Esophagus muscularis mucosa (tissue), 3 donors: ENCODE data around the gene CPNE1.

ENCODE experiments used
- CTCF ChIP-seq, 3 experiments: fragments of 200-600 bp in 2 of 3; fragments of 450-650 bp in 1 of 3; sonication (generic) in 2 of 3; IDR thresholded peaks; one replicate each; pipeline ENCODE4 v1.5.1; 2017 to 2019; ENCODE audit warnings: antibody characterized with exemption in 3 of 3, mild to moderate bottlenecking in 2 of 3, moderate library complexity in 1 of 3
- POLR2AphosphoS5 ChIP-seq, 2 donors: sonication (generic); formaldehyde crosslinking; IDR thresholded peaks; one replicate each; pipeline ENCODE4 v1.6.1; 2017; ENCODE audit warnings: antibody characterized with exemption in 2 of 2

GRCh38 chr20:35695245-35695749 lies 30.6 kb upstream of the CPNE1 start:
- no peak for TF ChIP-seq CTCF (IDR thresholded peaks at IDR 0.05)
- no peak for TF ChIP-seq POLR2AphosphoS5 (IDR thresholded peaks at IDR 0.05)
